ENCODE measurements around the gene OTX1.

The OTX1 gene

DNA sequence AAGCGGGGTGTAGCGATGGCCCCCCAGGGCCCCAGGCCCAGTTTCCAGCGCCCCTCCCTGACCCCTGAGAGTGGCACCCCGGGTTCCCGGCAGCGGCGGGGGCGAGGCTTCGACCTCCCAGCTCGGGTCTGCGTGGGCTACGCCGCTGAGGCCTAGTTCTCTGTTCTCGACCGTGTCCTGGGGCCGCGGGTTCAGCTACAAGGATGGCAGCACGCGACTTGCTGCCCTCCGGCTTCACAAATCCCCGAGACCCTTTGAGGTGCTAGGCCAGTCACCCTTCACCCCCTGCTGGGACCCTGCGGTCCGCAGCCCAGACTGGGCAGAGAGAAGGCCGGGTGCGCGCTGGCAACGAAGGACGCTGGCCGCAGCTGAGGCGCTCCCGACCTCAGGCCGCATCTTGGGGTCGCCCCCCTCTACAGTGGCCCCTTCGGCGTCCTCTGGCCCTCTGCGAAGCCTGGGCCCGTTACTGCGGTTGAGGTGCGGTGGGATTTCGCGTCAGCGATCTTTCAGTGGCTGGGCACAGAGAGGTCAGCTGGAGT is 1.2 kb downstream of the OTX1 start:
- Mint-ChIP-seq H3K4me3 (peak overlapping the region; percentile 25), H3K9me3 (no peaks in the 10 kb centered on the region), H3K4me1 (ENCODE audit: low read depth) (peaks cover 80% of the 10 kb centered on the region)

DNA sequence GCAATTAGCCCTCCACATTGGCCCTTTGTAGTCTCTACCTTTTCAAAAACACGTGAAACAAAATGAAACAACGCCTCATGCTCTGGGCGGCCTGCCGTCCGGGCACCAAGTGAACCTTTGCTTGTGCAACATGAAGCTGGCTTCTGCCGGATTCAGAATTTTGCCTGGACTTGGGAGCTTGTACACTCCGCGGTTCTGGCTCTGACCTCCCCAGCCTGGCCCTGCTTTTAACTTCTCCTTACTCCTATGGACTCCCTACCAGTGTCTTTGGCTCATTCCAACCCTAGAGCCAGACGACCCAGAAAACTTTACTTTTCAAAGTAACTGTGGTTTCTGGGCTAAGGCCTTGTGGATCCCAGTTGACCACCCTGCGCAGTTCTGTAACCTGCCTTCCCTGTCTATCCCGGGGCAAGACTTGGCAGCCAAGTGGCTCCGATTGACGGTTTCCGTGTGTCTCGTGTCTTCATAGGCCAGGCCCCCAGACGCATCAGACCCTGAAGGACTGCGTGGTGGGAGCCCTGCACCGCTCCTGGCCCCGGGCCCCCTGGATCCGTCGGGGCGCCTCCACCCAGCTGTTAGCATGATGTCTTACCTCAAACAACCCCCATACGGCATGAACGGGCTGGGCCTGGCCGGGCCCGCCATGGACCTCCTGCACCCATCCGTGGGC is 1.9 kb downstream of the OTX1 start:
- H3K9me3 Mint-ChIP-seq, result no peaks in the 10 kb centered on the region
- peaks cover 80% of the 10 kb centered on the region for H3K4me1 Mint-ChIP-seq (ENCODE audit: low read depth)
- peak overlapping the region; percentile 25 for H3K4me3 Mint-ChIP-seq
- H3K36me3 Mint-ChIP-seq (ENCODE audit: low read depth), result no peaks in the 10 kb centered on the region
- H3K27me3 Mint-ChIP-seq, result peaks cover 90% of the 10 kb centered on the region
- DNase-seq, result peak; percentile 32
- H3K27ac Mint-ChIP-seq, result no peak overlapping the region

More for the DNA sequence above, 1.2 kb downstream of the OTX1 start:
- H3K27me3 Mint-ChIP-seq, result peaks cover 90% of the 10 kb centered on the region
- no peaks in the 10 kb centered on the region for H3K36me3 Mint-ChIP-seq (ENCODE audit: low read depth)
- no peak for DNase-seq
- no peak overlapping the region for H3K27ac Mint-ChIP-seq

DNA sequence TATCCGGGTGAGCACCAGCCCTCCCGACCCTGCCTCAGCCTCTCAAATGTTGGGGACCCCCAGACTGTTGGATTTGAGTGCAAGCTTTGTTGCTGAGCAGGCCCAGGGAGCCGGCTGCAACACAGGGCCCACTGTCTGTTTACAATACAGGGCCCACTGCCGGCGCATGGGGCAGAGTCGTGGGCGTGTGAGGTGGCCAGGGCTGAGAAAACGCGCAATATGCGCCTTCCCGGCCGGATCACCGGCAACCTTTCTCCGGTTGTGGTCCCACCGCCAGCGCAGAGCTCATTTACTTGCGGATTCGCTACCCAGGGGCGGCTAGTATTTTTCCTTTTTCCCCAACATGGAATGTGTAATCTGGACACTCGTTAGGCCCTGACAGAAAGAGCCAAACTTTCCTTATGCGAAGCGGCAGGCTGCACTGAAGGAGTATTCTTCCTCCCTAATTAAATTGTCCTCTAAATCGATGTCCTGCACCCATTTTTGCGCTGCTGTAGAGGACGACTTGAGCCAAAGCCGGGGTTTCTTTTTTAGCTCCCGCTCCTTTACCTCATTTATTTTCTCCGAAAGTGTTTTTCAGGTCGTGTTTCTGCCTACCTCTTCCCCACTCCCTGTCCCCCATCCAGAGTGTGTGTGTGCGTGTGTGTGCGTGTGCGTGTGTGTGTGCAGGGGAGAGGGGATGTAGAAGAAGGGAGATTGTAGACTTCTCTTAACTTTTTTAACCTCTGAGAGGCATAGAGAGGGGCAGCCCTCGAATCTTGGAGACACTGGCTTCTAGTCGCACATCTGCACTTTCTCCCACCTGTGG is 2.7 kb downstream of the OTX1 start:
- H3K36me3 Mint-ChIP-seq (ENCODE audit: low read depth), result no peaks in the 10 kb centered on the region
- no peaks in the 10 kb centered on the region for H3K9me3 Mint-ChIP-seq
- peak; percentile 31 for DNase-seq
- H3K4me1 Mint-ChIP-seq (ENCODE audit: low read depth), result peaks cover 79% of the 10 kb centered on the region
- peak overlapping the region; percentile 1 for H3K4me3 Mint-ChIP-seq
- no peak overlapping the region for H3K27ac Mint-ChIP-seq
- peaks cover 90% of the 10 kb centered on the region for H3K27me3 Mint-ChIP-seq

DNA sequence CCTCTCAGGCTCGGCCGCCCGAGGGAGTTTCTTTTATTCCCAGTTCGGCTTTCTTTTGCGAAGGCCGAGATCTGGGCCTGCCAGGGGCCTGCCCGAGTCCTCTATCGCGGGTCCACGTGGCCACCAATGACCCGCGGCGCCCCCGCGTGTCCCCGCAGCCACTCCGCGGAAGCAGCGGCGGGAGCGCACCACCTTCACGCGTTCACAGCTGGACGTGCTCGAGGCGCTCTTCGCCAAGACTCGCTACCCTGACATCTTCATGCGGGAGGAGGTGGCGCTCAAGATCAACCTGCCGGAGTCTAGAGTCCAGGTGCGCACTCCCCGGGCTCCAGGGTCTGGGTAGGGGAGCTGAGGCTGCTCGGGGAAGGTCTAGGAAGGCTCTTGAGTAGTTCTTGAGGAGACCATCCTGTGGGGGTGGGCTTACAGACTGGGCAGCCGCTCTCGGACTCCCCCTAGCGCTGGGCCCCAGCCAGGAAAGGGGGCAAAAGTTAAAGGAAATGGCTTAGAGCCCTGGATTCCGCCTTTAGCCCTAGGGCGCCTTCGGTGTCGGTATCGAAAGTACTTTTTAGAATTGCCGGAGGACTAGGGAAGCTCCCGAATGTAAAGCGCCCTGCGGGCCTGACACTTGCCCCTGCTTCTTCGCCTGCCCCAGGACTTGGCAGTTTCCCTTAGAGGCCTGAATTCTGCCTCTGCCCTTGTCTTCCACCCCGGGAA is 3.4 kb downstream of the OTX1 start:
- Mint-ChIP-seq H3K27ac (no peak overlapping the region), H3K27me3 (peaks cover 88% of the 10 kb centered on the region), H3K4me3 (peak overlapping the region; percentile 65), H3K36me3 (ENCODE audit: low read depth) (no peaks in the 10 kb centered on the region), H3K9me3 (no peaks in the 10 kb centered on the region), H3K4me1 (ENCODE audit: low read depth) (peaks cover 77% of the 10 kb centered on the region)
- DNase-seq, result peak; percentile 50

DNA sequence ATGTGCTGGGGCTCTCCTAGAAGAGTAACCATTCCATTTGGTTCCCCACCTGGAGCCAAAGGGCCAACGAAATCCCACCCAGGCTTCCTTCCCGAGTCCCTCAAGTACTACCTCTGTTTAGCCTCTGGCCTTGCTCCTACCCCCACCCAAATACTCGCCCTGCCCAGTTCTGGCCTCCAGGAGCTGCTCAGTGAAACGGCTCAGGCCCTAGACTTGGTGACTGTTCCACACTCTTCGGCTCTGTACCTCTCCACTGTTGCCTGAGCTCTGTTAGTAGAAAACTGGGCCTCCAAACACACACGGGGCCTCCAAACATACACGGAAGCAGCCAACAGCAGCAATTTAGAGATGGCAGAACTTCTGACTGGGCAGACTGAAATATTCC is 4.2 kb downstream of the OTX1 start:
- no peaks in the 10 kb centered on the region for H3K36me3 Mint-ChIP-seq (ENCODE audit: low read depth)
- no peak overlapping the region for H3K27ac Mint-ChIP-seq
- peaks cover 86% of the 10 kb centered on the region for H3K27me3 Mint-ChIP-seq
- H3K9me3 Mint-ChIP-seq, result no peaks in the 10 kb centered on the region
- H3K4me1 Mint-ChIP-seq (ENCODE audit: low read depth), result peaks cover 71% of the 10 kb centered on the region
- DNase-seq, result peak; percentile 32
- peak overlapping the region; percentile 65 for H3K4me3 Mint-ChIP-seq

DNA sequence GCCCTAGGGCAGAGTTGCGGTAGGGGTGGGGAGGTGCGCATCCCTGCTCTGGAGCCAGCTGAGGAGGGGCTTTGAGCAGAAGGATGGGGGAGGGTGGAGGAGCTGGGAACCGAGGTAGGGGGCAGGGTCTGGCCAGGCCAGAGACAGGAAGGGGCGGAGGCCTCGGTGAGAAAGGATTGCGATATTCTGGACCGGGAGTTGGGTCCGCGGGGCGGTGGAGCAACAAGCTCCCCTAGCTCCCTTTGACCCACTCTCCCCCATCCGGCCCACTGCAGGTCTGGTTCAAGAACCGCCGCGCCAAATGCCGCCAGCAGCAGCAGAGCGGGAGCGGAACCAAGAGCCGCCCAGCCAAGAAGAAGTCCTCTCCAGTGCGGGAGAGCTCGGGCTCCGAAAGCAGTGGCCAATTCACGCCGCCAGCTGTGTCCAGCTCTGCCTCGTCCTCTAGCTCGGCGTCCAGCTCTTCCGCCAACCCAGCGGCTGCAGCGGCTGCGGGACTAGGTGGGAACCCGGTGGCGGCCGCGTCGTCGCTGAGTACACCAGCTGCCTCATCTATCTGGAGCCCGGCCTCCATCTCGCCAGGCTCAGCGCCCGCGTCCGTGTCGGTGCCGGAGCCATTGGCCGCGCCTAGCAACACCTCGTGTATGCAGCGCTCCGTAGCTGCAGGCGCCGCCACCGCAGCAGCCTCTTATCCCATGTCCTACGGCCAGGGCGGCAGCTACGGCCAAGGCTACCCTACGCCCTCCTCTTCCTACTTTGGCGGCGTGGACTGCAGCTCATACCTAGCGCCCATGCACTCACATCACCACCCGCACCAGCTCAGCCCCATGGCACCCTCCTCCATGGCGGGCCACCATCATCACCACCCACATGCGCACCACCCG is 4.8 kb downstream of the OTX1 start:
- Mint-ChIP-seq H3K27me3 (peaks cover 90% of the 10 kb centered on the region), H3K4me1 (ENCODE audit: low read depth) (peaks cover 74% of the 10 kb centered on the region), H3K9me3 (peaks cover 1% of the 10 kb centered on the region), H3K27ac (no peak overlapping the region), H3K36me3 (ENCODE audit: low read depth) (no peaks in the 10 kb centered on the region), H3K4me3 (peak overlapping the region; percentile 34)
- peak; percentile 37 for DNase-seq

DNA sequence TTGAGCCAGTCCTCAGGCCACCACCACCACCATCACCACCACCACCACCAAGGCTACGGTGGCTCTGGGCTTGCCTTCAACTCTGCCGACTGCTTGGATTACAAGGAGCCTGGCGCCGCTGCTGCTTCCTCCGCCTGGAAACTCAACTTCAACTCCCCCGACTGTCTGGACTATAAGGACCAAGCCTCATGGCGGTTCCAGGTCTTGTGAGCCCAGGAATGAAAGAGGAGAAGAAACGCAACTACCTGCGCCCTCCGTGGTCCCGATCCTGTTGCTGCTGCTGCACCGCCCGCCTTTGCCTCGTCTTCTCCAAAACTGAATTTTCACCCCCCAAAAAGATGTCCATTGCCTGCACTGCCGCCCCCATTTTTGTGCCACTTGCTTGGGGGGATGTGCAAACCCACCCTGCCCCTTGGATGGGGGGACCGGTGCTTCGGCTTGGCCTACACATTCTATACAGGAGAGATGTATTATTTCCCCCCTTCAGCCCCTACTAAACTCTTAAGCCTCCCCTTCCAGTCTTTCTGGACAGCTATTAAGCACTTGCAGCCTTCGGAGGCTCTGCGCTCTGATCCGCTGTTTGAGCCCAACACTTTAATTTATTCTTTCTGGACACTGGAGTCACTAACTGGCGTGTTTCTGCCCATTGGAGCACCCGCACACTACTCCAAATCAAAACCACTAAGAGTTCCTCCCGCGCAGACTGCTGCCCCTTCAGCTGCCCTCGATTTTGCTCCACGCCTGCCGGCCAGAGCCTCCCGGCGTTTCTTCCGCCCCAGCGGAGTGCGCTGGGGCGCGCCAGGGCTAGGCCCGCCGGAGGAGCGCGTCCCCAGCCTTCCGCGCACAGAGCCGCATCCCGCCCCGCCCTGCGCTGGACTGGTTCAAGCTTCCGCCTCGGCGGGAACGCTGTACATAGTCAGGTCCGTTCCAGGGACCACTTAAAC is 5.7 kb downstream of the OTX1 start:
- H3K9me3 Mint-ChIP-seq, result peaks cover 1% of the 10 kb centered on the region
- peak; percentile 40 for DNase-seq

DNA sequence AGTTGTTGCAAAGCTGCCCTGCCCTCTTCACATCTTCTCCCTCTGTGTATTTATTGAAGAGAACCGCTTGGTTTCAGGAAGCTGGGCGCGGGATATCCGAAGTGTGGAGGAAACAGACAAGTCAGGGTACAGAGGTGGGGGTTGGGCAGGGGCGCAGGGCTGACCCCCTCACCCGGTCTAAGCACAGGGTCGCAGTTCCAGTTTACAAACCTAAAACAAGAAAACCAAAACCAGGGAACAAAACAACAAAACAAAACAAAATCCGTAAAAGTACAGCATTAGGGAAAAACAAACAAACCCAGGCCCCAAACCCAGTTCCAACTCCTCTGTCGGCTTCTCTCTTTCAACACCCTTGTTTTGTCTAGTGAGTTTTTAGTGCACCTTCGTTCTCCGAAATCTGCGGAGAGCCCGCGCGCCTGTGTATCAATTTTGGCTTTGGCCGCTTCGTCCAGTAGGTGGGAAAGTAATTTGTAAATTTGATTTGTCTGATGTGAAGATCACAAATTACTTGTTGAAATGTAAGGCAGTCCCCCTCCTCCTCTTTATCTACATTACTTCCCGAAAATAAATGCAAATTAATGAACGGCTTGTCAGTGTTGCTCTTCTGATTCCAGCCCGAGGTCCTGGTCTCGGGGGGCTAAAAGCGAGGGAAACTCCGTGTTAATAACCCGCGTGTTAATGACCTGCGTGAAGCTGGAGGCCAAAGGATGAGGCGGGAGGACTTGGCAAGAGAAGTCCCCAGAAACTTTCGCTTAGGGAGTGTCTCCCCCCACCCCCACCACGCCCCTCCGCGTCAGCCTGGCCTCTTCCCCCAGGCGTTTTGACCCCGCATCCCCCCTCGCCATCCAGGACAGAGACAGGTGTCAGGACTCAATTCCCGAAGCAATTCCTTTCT is 6.9 kb downstream of the OTX1 start:
- Mint-ChIP-seq H3K27ac (no peak overlapping the region), H3K4me3 (peak overlapping the region; percentile 59), H3K36me3 (ENCODE audit: low read depth) (no peaks in the 10 kb centered on the region), H3K4me1 (ENCODE audit: low read depth) (peaks cover 59% of the 10 kb centered on the region), H3K27me3 (peaks cover 94% of the 10 kb centered on the region), H3K9me3 (peaks cover 2% of the 10 kb centered on the region)
- DNase-seq, result no peak

More for the DNA sequence above, 5.7 kb downstream of the OTX1 start:
- Mint-ChIP-seq H3K36me3 (ENCODE audit: low read depth) (no peaks in the 10 kb centered on the region), H3K27ac (no peak overlapping the region), H3K4me1 (ENCODE audit: low read depth) (peaks cover 68% of the 10 kb centered on the region), H3K27me3 (peaks cover 92% of the 10 kb centered on the region), H3K4me3 (peak overlapping the region; percentile 34)

DNA sequence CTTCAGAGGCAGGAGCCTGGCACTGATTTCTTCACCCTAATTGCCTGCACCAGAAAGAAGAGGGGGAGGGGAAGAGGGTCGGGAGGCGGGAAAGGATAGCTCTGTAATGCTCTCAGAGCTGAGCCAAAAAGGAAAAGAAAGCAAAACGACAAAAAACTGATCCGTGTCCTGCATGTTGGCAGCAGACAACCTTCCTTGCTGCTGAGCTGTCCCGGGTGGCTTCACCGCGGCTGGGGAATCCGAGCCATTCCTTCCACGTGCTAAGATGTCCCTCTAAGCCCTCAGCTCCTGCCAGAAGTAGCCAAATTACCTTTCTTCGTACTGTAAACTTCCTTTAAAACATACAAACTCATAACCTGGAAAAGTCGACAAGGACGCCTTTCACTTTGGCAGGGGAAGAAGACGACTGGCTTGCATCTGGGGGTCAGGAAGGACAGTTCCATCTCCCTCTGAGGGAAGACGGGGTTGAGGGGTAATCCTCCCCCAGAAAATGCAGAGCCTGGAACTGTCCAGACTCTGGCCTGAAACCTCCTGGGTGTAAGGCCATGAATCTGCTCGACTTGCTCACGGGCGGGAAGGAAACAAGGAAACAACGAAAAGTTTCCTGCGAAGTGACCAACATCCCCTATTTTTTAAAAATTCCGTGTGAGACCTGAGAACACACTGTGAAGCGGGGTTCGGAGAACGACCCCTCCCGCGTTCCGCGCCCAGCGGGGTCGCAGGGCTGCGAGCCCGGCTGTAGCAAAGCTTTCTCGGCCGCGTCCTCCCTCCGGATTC is 7.7 kb downstream of the OTX1 start:
- Mint-ChIP-seq H3K9me3 (peaks cover 4% of the 10 kb centered on the region), H3K27ac (no peak overlapping the region), H3K36me3 (ENCODE audit: low read depth) (no peaks in the 10 kb centered on the region), H3K27me3 (peaks cover 92% of the 10 kb centered on the region), H3K4me3 (peak overlapping the region; percentile 59), H3K4me1 (ENCODE audit: low read depth) (peaks cover 55% of the 10 kb centered on the region)
- peak; percentile 40 for DNase-seq

DNA sequence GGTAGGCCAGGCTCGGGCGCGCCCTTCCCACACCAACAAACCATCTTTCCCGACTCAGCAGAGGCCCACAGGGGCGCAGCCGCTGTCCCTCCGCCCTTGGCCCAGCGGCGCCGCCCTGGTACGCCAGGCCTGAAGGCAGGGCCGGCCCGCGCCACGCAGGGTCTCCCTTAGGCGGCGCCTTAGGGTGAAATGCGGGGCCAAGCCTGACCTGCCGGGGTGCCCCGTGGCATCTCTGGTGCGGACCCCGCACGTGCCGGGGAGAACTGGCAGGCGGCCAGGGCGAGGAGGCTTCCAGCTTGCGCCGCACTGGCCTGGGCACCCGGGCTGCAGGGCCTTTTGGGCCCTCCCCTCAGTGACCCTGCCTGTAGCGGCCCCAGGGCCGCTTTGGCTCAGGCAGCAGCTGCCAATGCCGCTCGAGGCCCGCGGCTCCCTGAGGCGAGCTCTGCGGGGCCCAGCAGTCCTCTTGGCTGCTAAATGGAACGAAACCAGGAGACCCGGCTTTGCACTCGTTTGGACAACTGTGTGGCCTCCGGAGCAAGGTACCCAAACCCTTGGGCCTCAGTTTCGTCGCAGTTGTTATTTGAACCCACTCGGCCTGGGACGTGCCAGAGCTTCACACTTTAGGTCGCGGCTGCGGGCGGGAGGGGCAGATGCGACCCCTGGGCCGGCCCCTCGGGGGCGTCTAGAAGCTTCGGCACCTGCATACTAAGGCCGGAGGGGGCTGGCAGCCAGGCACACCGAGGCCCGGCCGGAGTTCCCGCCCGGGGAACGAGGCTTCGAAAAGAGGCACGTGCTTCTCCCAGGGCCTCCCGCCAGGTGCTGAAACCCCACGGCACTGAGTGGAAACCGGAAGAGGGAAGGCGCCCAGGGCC is 8.5 kb downstream of the OTX1 start:
- Mint-ChIP-seq H3K9me3 (peaks cover 4% of the 10 kb centered on the region), H3K4me3 (peak overlapping the region; percentile 59), H3K27ac (no peak overlapping the region), H3K27me3 (peaks cover 91% of the 10 kb centered on the region), H3K36me3 (ENCODE audit: low read depth) (no peaks in the 10 kb centered on the region), H3K4me1 (ENCODE audit: low read depth) (peaks cover 48% of the 10 kb centered on the region)
- peak; percentile 47 for DNase-seq

All from activated T-cell treated with anti-CD3 and anti-CD28 coated beads, Interleukin-2, amount 50 U/mL, for 24 hours (primary cell).